GDM1 (cell line): ENCODE measurements around the gene GCM1.

Source experiments
- DNase-seq: peaks from one replicate; lab custom pipeline; 2025; lab: John Stamatoyannopoulos, UW

Gene GCM1

GRCh38 chr6:53104916-53105315 is 43.7 kb downstream of the GCM1 start:
- DNase-seq: no peak

DNA sequence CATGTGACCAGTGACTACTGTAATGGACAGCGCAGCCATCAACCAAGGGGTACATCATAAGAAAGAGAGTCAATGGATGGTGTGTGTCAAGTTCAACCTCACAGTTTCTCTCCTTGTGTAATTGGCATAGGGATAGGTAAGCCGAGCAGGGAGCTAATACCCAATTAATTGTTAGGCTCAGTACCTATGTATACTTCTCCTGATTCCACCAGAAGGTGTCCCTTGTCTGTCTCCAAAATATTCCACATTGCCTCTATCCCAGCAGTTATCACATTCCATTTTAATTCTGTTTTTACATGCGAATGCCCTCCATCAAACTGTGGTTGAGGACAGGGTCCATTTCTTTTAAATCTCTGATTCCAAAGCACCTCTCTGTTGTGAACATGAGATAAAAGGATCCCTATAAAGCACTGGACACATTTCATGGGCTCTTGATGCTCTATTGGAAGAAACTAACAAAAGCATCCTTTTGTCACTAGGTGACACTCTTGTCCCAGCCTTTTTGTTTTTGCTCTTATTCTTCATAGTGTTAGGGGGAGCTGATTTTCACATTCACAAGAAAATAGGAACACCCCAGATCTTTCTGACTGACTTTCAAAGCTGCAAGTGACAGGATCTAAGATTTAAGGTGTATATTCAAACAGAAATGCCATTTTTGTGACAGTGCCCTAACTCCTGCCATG is 44.5 kb downstream of the GCM1 start:
- no peak for DNase-seq

GRCh38 chr6:53101006-53101405 is 47.6 kb downstream of the GCM1 start:
- no peak for DNase-seq

DNA sequence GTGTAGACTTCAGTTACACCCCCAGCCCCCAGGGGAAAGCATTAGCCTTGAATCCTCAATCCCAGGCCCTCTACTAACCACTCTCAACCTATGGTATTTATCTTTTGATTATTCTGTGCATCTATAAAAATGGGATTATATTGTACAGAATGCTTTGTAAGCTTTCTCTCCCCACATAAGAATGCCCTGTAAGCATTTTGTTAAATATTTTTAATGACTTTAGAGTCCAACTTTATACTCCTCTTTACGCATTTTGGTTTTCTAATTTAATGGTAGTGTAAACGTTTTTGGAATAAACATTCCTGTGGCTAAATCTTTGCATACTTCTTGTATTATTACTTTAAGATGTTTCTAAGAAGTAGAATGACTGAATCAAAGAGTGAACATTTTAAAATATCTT is 48.1 kb downstream of the GCM1 start:
- DNase-seq: no peak

DNA sequence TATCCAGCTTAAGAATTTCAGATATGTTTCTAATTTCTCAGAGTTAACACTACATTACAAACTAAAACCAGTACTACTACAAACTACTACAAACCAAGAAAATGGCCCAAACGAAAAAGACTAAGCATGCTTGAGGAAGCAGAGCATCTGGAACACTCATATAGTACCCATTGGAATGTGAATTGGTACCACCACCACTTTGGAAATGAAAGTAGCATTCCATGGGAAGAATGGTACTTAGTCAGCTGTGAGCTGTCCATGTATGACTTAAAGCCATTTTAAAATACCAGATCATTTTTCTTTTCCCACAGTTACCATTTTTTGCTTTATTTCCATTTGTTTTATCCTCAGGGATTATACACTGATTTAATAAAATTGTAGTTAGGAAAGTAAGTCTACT is 52.9 kb downstream of the GCM1 start:
- no peak for DNase-seq

- DNase-seq: no peak
Observed at GRCh38 chr6:53095270-53095669, 53.4 kb downstream of the GCM1 start.

- no peak for DNase-seq
Observed at GRCh38 chr6:53090576-53090975, 58.1 kb downstream of the GCM1 start.

DNA sequence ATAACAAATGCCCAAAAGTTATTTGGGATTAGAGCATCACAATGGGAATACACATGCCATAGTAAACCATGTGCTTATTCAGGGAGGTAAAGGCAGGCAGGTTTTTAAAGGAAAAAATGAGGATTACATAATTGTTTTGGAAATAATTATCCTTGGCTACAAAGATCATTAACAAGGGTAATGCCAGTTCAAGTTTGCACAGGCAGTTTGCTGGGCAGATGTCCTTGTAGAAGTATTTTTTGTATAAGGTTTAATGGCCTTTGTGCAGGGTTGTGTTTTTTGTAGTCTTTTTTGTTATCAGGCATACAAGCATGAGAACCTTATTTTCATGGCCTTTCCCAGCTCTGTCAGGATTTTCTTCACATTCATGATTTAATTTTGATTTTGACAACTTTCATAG is 58.7 kb downstream of the GCM1 start:
- DNase-seq: no peak

- DNase-seq: no peak
Observed at GRCh38 chr6:53086302-53086701, 62.3 kb downstream of the GCM1 start.

- DNase-seq: no peak
Observed at GRCh38 chr6:53080813-53081212, 67.8 kb downstream of the GCM1 start.
